ENCODE measurements around the gene ANGPTL7.

DNA sequence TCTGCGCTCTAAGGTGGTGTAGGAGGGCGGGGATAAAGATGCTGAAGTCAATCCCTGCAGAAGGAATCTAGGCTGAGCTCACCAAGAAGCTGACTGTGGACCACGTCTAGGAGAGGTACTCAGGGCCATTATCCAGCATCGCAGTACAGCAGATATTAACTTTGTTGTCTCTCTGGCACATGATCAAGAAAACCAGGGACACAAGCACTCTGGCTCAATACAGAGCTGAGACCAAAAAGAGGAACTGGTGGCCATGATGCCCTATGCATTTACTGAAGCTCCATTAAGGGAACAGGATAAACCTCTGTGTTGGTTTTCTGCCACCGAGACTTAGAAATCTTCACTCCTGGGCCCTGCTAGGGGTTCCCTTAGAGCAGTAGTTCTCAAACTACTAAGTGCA lies 38.0 kb upstream of the ANGPTL7 start:
- TF ChIP-seq ZNF558 (tag by site-specific recombination; IDR thresholded peaks at IDR 0.05) (no peak), ZNF596 (tag by site-specific recombination; IDR thresholded peaks at IDR 0.05) (no peak), ZSCAN18 (tag by site-specific recombination; IDR thresholded peaks at IDR 0.05) (no peak), SP7 (tag by site-specific recombination; IDR thresholded peaks at IDR 0.05) (no peak), HOXC10 (CRISPR knock-in tag; IDR thresholded peaks at IDR 0.05) (no peak), ZNF561 (tag by site-specific recombination; IDR thresholded peaks at IDR 0.05; ENCODE audit: borderline replicate concordance) (no peak), ZNF350 (tag by site-specific recombination; IDR thresholded peaks at IDR 0.05) (no peak), ZNF239 (tag by site-specific recombination; IDR thresholded peaks at IDR 0.05) (no peak)
- TF ChIP-seq, protein P1, sequence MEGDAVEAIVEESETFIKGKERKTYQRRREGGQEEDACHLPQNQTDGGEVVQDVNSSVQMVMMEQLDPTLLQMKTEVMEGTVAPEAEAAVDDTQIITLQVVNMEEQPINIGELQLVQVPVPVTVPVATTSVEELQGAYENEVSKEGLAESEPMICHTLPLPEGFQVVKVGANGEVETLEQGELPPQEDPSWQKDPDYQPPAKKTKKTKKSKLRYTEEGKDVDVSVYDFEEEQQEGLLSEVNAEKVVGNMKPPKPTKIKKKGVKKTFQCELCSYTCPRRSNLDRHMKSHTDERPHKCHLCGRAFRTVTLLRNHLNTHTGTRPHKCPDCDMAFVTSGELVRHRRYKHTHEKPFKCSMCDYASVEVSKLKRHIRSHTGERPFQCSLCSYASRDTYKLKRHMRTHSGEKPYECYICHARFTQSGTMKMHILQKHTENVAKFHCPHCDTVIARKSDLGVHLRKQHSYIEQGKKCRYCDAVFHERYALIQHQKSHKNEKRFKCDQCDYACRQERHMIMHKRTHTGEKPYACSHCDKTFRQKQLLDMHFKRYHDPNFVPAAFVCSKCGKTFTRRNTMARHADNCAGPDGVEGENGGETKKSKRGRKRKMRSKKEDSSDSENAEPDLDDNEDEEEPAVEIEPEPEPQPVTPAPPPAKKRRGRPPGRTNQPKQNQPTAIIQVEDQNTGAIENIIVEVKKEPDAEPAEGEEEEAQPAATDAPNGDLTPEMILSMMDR (tag by site-specific recombination; IDR thresholded peaks at IDR 0.05), result no peak
- TF ChIP-seq, protein P2, sequence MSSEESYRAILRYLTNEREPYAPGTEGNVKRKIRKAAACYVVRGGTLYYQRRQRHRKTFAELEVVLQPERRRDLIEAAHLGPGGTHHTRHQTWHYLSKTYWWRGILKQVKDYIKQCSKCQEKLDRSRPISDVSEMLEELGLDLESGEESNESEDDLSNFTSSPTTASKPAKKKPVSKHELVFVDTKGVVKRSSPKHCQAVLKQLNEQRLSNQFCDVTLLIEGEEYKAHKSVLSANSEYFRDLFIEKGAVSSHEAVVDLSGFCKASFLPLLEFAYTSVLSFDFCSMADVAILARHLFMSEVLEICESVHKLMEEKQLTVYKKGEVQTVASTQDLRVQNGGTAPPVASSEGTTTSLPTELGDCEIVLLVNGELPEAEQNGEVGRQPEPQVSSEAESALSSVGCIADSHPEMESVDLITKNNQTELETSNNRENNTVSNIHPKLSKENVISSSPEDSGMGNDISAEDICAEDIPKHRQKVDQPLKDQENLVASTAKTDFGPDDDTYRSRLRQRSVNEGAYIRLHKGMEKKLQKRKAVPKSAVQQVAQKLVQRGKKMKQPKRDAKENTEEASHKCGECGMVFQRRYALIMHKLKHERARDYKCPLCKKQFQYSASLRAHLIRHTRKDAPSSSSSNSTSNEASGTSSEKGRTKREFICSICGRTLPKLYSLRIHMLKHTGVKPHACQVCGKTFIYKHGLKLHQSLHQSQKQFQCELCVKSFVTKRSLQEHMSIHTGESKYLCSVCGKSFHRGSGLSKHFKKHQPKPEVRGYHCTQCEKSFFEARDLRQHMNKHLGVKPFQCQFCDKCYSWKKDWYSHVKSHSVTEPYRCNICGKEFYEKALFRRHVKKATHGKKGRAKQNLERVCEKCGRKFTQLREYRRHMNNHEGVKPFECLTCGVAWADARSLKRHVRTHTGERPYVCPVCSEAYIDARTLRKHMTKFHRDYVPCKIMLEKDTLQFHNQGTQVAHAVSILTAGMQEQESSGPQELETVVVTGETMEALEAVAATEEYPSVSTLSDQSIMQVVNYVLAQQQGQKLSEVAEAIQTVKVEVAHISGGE (tag by site-specific recombination; conservative IDR thresholded peaks at IDR 0.05; ENCODE audit: low read depth), result no peak
- TF ChIP-seq, protein P3, sequence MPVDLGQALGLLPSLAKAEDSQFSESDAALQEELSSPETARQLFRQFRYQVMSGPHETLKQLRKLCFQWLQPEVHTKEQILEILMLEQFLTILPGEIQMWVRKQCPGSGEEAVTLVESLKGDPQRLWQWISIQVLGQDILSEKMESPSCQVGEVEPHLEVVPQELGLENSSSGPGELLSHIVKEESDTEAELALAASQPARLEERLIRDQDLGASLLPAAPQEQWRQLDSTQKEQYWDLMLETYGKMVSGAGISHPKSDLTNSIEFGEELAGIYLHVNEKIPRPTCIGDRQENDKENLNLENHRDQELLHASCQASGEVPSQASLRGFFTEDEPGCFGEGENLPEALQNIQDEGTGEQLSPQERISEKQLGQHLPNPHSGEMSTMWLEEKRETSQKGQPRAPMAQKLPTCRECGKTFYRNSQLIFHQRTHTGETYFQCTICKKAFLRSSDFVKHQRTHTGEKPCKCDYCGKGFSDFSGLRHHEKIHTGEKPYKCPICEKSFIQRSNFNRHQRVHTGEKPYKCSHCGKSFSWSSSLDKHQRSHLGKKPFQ (tag by site-specific recombination; IDR thresholded peaks at IDR 0.05), result no peak

Data from HEK293 (cell line).